PFSK-1 (cell line): ENCODE data around the gene LYPLAL1.

Experiments
- POLR2AphosphoS5 ChIP-seq: IDR thresholded peaks from 2 replicates; pipeline ENCODE4 v1.6.1; 2012; ENCODE audit warnings: low read depth, mild to moderate bottlenecking, control low read depth, low read length, moderate library complexity
- TAF1 ChIP-seq: IDR thresholded peaks from 2 replicates; pipeline ENCODE4 v1.6.1; 2012; ENCODE audit warnings: low read length, control low read depth, borderline replicate concordance; ENCODE audit not compliant: insufficient read depth

DNA sequence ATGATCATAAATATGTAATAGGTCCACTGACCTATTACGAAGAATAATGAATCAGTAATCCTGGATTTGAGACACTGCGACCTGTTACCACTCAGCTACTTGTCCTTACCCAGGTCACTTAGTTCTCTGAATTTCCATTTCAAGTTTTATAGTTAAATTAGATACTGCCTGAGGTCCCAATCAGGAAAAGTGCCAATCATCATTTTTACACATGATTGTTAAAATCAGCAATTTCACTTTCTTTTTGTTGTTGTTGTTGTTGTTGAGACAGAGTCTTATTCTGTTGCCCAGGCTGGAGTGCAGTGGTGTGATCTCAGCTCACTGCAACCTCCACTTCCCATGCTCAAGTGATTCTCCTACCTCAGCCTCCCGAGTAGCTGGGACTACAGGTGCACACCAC, 22.8 kb upstream of the LYPLAL1 start:
- TF ChIP-seq TAF1 (no peak), POLR2AphosphoS5 (no peak)
